ENCODE results near the gene KCNT2.

Gene KCNT2

DNA sequence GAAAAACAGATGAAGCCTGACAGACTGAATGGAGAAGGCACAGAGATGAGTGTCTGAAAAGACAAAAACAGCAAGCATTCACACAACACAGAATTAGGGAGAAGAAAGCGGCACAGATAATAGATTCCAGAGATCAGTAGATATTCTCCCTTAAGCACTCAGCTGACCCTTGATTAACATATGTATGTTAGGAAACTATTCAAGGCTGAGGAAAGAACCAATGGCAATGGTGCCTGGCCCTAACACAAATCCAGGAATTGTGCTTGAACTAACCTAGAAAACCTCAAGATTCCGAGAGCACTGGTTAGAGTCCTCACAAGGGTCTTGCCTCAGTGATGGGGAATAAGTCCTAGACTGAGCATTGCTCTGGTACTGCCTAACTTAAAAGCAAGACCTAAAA, 30.9 kb downstream of the KCNT2 start:
- Histone ChIP-seq H3K4me2 (ENCODE audit: low read length) (no peak overlapping the region), H3K4me3 (ENCODE audit: low read length) (no peak overlapping the region), H3K4me1 (ENCODE audit: low read length) (no peaks in the 10 kb centered on the region), H3K9ac (ENCODE audit: low read length) (no peak overlapping the region), H3K9me3 (ENCODE audit: insufficient read depth, low read length) (no peaks in the 10 kb centered on the region), H3K36me3 (replicated peaks; ENCODE audit: low read depth, low read length) (no peaks in the 10 kb centered on the region), H4K20me1 (ENCODE audit: insufficient read depth, low read length) (no peaks in the 10 kb centered on the region), H2AFZ (ENCODE audit: low read depth, low read length) (no peak overlapping the region), H3K79me2 (ENCODE audit: low read length) (no peaks in the 10 kb centered on the region), H3K27ac (ENCODE audit: low read length) (no peak overlapping the region), H3K27me3 (ENCODE audit: low read depth, low read length) (no peaks in the 10 kb centered on the region)
- TF ChIP-seq, protein P1, sequence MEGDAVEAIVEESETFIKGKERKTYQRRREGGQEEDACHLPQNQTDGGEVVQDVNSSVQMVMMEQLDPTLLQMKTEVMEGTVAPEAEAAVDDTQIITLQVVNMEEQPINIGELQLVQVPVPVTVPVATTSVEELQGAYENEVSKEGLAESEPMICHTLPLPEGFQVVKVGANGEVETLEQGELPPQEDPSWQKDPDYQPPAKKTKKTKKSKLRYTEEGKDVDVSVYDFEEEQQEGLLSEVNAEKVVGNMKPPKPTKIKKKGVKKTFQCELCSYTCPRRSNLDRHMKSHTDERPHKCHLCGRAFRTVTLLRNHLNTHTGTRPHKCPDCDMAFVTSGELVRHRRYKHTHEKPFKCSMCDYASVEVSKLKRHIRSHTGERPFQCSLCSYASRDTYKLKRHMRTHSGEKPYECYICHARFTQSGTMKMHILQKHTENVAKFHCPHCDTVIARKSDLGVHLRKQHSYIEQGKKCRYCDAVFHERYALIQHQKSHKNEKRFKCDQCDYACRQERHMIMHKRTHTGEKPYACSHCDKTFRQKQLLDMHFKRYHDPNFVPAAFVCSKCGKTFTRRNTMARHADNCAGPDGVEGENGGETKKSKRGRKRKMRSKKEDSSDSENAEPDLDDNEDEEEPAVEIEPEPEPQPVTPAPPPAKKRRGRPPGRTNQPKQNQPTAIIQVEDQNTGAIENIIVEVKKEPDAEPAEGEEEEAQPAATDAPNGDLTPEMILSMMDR (IDR thresholded peaks at IDR 0.05; ENCODE audit: low read depth, low read length): no peak
- TF ChIP-seq EZH2phosphoT487 (IDR thresholded peaks at IDR 0.05; ENCODE audit: low read depth): no peak

DNA sequence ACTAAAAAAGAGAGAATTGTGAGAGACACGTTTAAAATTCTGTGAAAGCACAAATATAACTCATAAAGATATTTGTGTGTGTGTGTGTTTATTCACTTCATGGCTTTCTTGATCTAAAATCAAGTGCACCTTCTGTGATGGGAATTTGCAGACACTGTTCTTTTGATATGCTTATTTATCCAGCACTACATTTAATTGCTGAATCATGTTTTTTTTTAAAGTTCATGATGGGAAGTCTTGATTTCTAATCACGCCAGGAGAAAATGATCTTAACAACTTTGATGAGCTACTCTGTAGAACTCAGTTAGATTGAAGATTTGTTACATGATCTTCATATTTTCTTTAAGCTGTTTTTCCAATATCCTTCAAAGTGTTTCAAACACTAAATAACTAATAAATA, 35.0 kb downstream of the KCNT2 start:
- no peaks in the 10 kb centered on the region for H3K27me3 ChIP-seq (ENCODE audit: low read depth, low read length)
- H3K9me3 ChIP-seq (ENCODE audit: insufficient read depth, low read length): no peaks in the 10 kb centered on the region
- TF ChIP-seq, protein P1 (IDR thresholded peaks at IDR 0.05; ENCODE audit: low read depth, low read length): no peak
- no peak for TF ChIP-seq EZH2phosphoT487 (IDR thresholded peaks at IDR 0.05; ENCODE audit: low read depth)
- no peak overlapping the region for H3K9ac ChIP-seq (ENCODE audit: low read length)
- no peak overlapping the region for H3K4me2 ChIP-seq (ENCODE audit: low read length)
- no peaks in the 10 kb centered on the region for H3K4me1 ChIP-seq (ENCODE audit: low read length)
- H2AFZ ChIP-seq (ENCODE audit: low read depth, low read length): no peak overlapping the region
- H4K20me1 ChIP-seq (ENCODE audit: insufficient read depth, low read length): no peaks in the 10 kb centered on the region
- H3K36me3 ChIP-seq (replicated peaks; ENCODE audit: low read depth, low read length): no peaks in the 10 kb centered on the region
- no peak overlapping the region for H3K27ac ChIP-seq (ENCODE audit: low read length)
- H3K4me3 ChIP-seq (ENCODE audit: low read length): no peak overlapping the region
- no peaks in the 10 kb centered on the region for H3K79me2 ChIP-seq (ENCODE audit: low read length)

- no peak overlapping the region for H2AFZ ChIP-seq (ENCODE audit: low read depth, low read length)
- H3K27me3 ChIP-seq (ENCODE audit: low read depth, low read length): no peaks in the 10 kb centered on the region
- no peak overlapping the region for H3K9ac ChIP-seq (ENCODE audit: low read length)
- H3K9me3 ChIP-seq (ENCODE audit: insufficient read depth, low read length): 0 out of 2 replicates have a peak, but pooled peaks cover 9% of the 10 kb centered on the region
- TF ChIP-seq, protein P1 (IDR thresholded peaks at IDR 0.05; ENCODE audit: low read depth, low read length): no peak
- TF ChIP-seq EZH2phosphoT487 (IDR thresholded peaks at IDR 0.05; ENCODE audit: low read depth): no peak
- no peaks in the 10 kb centered on the region for H3K36me3 ChIP-seq (replicated peaks; ENCODE audit: low read depth, low read length)
- no peak overlapping the region for H3K27ac ChIP-seq (ENCODE audit: low read length)
- H3K4me1 ChIP-seq (ENCODE audit: low read length): no peaks in the 10 kb centered on the region
- no peaks in the 10 kb centered on the region for H3K79me2 ChIP-seq (ENCODE audit: low read length)
- no peaks in the 10 kb centered on the region for H4K20me1 ChIP-seq (ENCODE audit: insufficient read depth, low read length)
- H3K4me3 ChIP-seq (ENCODE audit: low read length): no peak overlapping the region
- H3K4me2 ChIP-seq (ENCODE audit: low read length): no peak overlapping the region
These were observed 41.0 kb downstream of the KCNT2 start for GRCh38 chr1:196567238-196567637.

DNA sequence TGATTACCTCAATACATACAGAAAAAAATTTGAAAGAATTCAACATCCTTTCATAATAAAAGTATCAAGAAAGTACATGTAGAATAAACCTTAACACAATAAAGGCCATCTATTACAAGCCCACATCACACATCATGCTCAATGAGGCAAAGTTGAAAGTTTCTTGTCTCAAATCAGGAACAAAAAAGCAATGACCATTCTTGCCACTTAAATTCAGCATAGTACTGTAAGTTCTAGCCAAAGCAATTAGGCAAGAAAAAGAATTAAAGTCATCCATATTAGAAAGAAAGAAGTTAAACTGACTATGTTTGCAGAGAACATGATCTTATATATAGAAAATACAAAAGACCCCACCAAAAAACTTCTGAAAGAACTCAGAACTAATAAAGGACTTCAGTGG, 44.5 kb downstream of the KCNT2 start:
- no peak overlapping the region for H3K4me3 ChIP-seq (ENCODE audit: low read length)
- no peaks in the 10 kb centered on the region for H4K20me1 ChIP-seq (ENCODE audit: insufficient read depth, low read length)
- no peak for TF ChIP-seq EZH2phosphoT487 (IDR thresholded peaks at IDR 0.05; ENCODE audit: low read depth)
- TF ChIP-seq, protein P1 (IDR thresholded peaks at IDR 0.05; ENCODE audit: low read depth, low read length): no peak
- 0 out of 2 replicates have a peak, but pooled peaks cover 2% of the 10 kb centered on the region for H3K4me1 ChIP-seq (ENCODE audit: low read length)
- H3K79me2 ChIP-seq (ENCODE audit: low read length): no peaks in the 10 kb centered on the region
- H2AFZ ChIP-seq (ENCODE audit: low read depth, low read length): no peak overlapping the region
- no peak overlapping the region for H3K27ac ChIP-seq (ENCODE audit: low read length)
- H3K4me2 ChIP-seq (ENCODE audit: low read length): no peak overlapping the region
- no peaks in the 10 kb centered on the region for H3K36me3 ChIP-seq (replicated peaks; ENCODE audit: low read depth, low read length)
- H3K27me3 ChIP-seq (ENCODE audit: low read depth, low read length): no peaks in the 10 kb centered on the region
- H3K9me3 ChIP-seq (ENCODE audit: insufficient read depth, low read length): 0 out of 2 replicates have a peak, but pooled peaks cover 9% of the 10 kb centered on the region
- no peak overlapping the region for H3K9ac ChIP-seq (ENCODE audit: low read length)

Data from OCI-LY3 (cell line).